Measurements from ENCODE around the gene MYPOP. TPM values are rescaled to one million over a fixed set of nuclear protein-coding genes. Genes with fewer than 3 reads are reported as not detected.

MYPOP gene
- total and polyA plus RNA-seq, 11 donors, result 7.9 to 16.0 (median 9.8) TPM

DNA sequence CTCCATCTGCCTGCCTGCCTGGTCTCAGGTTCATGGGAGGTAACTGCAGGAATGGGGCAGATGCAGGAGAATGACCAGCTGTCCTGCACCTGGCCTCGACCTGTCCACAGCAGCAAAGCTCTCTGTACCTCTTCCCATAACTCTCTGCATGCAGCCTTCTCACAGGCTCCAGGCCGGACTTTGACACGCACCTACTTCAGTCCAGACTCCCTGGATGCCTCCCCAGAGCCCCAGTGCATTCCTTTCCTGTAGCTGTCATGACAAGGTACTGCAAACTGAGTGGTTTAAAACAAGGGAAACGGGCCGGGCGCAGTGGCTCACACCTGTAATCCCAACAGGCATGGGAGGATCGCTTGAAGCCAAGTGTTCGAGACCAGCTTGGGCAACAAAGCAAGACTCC, 8.9 kb upstream of the MYPOP start:
- no peak overlapping the region for H3K27ac ChIP-seq
- no peaks in the 10 kb centered on the region for H3K4me1 ChIP-seq
- peaks cover 0 to 14% (median 0%) of the 10 kb centered on the region in 9 donors for H3K27me3 ChIP-seq
- DNase-seq, result no peak
- intact Hi-C loops (cut with DNase I), result no loop called here
- no peaks in the 10 kb centered on the region for H3K9me3 ChIP-seq
- TF ChIP-seq CTCF (IDR thresholded peaks at IDR 0.05), result no peak
- no peak for TF ChIP-seq POLR2A (IDR thresholded peaks at IDR 0.05)
- H3K36me3 ChIP-seq, result no peaks in the 10 kb centered on the region
- H3K4me3 ChIP-seq, result no peak overlapping the region
- no peak for ATAC-seq
- WGBS, 4 donors, result 53 to 66% (median 53%) methylated on average over 8 of the region's 8 CpGs

DNA sequence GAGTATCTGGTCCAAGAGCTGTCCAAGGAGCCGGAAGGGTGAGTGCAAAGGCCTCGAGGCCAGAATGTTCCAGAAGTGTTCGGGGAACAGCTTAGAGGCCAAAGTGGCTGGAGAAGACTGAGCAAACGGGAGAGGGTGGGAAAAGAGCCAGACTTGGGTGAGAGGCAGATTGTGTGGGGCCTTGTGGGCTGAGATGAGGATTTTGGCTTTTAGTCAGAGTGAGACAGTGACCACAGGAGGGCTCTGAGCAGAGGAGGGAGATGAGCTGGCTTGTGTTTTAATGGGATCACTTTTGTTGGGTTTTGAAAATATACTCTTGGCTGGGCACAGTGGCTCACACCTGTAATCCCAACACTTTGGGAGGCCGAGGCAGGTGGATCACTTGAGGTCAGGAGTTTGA, 6.5 kb upstream of the MYPOP start:
- intact Hi-C loops (cut with DNase I), result no loop called here
- no peaks in the 10 kb centered on the region for H3K36me3 ChIP-seq
- DNase-seq, result no peak
- H3K4me1 ChIP-seq, result no peaks in the 10 kb centered on the region
- H3K9me3 ChIP-seq, result no peaks in the 10 kb centered on the region
- WGBS, 4 donors, result 69 to 78% (median 77%) methylated on average over 5 of the region's 5 CpGs
- ATAC-seq, result no peak
- H3K27me3 ChIP-seq, result peaks cover 0 to 10% (median 0%) of the 10 kb centered on the region in 9 donors
- no peak overlapping the region for H3K27ac ChIP-seq
- H3K4me3 ChIP-seq, result no peak overlapping the region
- TF ChIP-seq CTCF (IDR thresholded peaks at IDR 0.05) (no peak), POLR2A (IDR thresholded peaks at IDR 0.05) (no peak)

GRCh38 chr19:45906221-45906620, 3.8 kb upstream of the MYPOP start:
- intact Hi-C loops (cut with DNase I), result no loop called here
- H3K4me3 ChIP-seq, result no peak overlapping the region
- no peak overlapping the region for H3K27ac ChIP-seq
- H3K4me1 ChIP-seq, result peaks cover 0 to 16% (median 9%) of the 10 kb centered on the region in 12 donors
- DNase-seq (no peak), ATAC-seq (no peak)
- 86 to 100% (median 93%) methylated on average over 3 of the region's 3 CpGs for WGBS, 4 donors
- no peaks in the 10 kb centered on the region for H3K27me3 ChIP-seq
- no peaks in the 10 kb centered on the region for H3K9me3 ChIP-seq
- TF ChIP-seq CTCF (IDR thresholded peaks at IDR 0.05) (no peak), POLR2A (IDR thresholded peaks at IDR 0.05) (no peak)
- H3K36me3 ChIP-seq, result no peaks in the 10 kb centered on the region

DNA sequence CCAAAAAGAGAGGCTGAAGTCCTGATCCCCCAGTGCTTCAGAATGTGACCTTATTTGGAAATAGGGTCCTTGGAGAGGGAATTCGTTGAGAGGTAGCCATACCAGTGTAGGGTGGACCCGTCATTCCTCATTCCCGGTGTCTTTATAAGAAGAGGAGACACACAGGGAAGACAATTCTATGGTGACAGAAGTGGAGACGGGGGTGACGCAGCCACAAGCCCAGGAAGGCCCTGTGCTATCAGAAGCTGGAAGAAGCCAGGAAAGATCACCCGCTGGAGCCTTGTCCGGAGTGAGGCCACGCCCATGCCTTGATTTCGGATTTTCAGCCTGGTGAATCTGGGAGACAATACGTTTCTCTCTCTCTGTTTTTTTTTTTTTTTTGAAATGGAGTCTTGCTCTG, 2.6 kb upstream of the MYPOP start:
- 71 to 78% (median 75%) methylated on average over 10 of the region's 10 CpGs for WGBS, 4 donors
- no peak for ATAC-seq
- H3K27ac ChIP-seq, result no peak overlapping the region
- DNase-seq, result no peak
- no peaks in the 10 kb centered on the region for H3K9me3 ChIP-seq
- H3K4me3 ChIP-seq, result no peak overlapping the region
- peaks cover 3 to 26% (median 16%) of the 10 kb centered on the region in 12 donors for H3K4me1 ChIP-seq
- intact Hi-C loops (cut with DNase I), result no loop called here
- TF ChIP-seq CTCF (IDR thresholded peaks at IDR 0.05) (no peak), POLR2A (IDR thresholded peaks at IDR 0.05) (no peak)
- peaks cover 0 to 7% (median 0%) of the 10 kb centered on the region in 9 donors for H3K36me3 ChIP-seq
- no peaks in the 10 kb centered on the region for H3K27me3 ChIP-seq

Measured in heart left ventricle (tissue), 16 donors.